Kidney epithelial cell (primary cell): Measurements from ENCODE around the gene HOXB3. TPM values are rescaled to one million over a fixed set of nuclear protein-coding genes. Genes with fewer than 3 reads are reported as not detected.

ENCODE experiments used
- DNase-seq: peaks from one replicate; pipeline ENCODE4 v3.0.0-alpha.2; 2010; ENCODE audit warnings: low read depth
- H3K27me3 ChIP-seq: 2 replicates; pipeline ENCODE4 v1.6.0; 2011; ENCODE audit warnings: low read length; ENCODE audit not compliant: control insufficient read depth, insufficient read depth
- H3K36me3 ChIP-seq: 2 replicates; pipeline ENCODE4 v1.5.1; 2011; ENCODE audit warnings: low read length; ENCODE audit not compliant: control insufficient read depth, insufficient read depth
- H3K4me3 ChIP-seq: 2 replicates; pipeline ENCODE4 v1.5.1; 2011; ENCODE audit warnings: low read depth, mild to moderate bottlenecking, control low read depth, low read length
- total RNA-seq: library from RNA; depleted of rRNA; stranded (reverse); fragments of >200 nt; gene quantifications from 2 replicates; pipeline ENCODE4 v1.2.3, GENCODE V29; 2015
- TF ChIP-seq, protein P1 (sequence below): IDR thresholded peaks from 2 replicates; pipeline ENCODE4 v1.5.1; 2011; ENCODE audit warnings: mild to moderate bottlenecking, moderate library complexity, low read length, control low read depth, inconsistent platforms; ENCODE audit not compliant: insufficient read depth, poor library complexity, severe bottlenecking

HOXB3 gene
- total RNA-seq, 1 donor from 2014 or later: 31.1 TPM

DNA sequence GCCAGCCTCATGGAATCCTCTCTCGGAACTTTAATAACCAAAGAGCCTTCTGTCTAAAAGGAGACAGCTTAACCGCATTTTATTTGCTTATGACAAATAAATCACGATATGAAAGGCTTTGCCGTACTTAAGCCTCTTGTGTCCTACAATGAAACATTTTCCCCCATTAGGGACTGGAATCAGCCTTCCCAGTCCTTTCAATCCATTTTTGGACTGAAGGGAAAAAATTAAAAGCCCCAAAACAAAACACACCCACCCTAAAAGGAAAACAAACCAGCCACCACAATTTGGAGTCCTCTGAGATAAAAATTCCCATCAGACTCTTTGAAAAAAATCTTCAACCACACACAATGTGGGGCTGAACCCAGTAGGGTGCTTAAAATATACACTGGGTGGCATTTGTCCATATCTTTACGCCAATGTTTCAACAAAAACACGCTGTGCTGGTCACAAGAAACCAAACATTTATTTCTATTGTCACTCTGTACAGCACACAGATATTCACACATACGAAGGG is 14.9 kb downstream of the HOXB3 start:
- TF ChIP-seq, protein P1, sequence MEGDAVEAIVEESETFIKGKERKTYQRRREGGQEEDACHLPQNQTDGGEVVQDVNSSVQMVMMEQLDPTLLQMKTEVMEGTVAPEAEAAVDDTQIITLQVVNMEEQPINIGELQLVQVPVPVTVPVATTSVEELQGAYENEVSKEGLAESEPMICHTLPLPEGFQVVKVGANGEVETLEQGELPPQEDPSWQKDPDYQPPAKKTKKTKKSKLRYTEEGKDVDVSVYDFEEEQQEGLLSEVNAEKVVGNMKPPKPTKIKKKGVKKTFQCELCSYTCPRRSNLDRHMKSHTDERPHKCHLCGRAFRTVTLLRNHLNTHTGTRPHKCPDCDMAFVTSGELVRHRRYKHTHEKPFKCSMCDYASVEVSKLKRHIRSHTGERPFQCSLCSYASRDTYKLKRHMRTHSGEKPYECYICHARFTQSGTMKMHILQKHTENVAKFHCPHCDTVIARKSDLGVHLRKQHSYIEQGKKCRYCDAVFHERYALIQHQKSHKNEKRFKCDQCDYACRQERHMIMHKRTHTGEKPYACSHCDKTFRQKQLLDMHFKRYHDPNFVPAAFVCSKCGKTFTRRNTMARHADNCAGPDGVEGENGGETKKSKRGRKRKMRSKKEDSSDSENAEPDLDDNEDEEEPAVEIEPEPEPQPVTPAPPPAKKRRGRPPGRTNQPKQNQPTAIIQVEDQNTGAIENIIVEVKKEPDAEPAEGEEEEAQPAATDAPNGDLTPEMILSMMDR: no peak
- no peak for DNase-seq
- Histone ChIP-seq H3K4me3 (peak overlapping the region; percentile 27), H3K27me3 (no peaks in the 10 kb centered on the region), H3K36me3 (peaks cover 3% of the 10 kb centered on the region)

DNA sequence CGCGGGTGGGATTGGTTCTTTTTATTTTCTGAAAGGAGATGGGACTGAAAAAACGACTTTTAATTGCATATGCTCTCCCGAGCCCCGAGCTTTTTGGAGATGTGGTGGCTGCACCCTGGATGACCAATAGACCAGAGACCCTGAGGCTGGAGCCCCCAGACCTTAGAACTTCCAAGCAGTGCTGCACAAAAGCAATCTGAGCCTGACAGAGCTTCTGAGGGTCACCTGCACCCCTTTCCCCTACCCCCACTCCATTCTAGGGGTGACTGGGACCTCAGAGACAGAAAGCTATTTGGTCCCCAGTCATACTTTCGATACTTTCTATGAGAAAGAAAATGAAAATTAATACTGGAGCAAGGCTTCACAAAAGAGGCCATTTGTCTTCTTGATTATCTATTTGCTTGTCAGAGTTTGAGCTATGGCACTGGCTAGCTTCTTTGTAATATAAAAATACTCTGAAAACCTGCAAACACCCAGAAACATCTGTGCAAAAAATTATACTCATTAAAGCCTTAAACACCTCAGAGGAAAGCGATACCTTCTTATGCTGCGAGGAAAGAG is 15.5 kb downstream of the HOXB3 start:
- DNase-seq: no peak
- Histone ChIP-seq H3K36me3 (peaks cover 3% of the 10 kb centered on the region), H3K4me3 (peak overlapping the region; percentile 27), H3K27me3 (no peaks in the 10 kb centered on the region)
- TF ChIP-seq, protein P1: no peak

DNA sequence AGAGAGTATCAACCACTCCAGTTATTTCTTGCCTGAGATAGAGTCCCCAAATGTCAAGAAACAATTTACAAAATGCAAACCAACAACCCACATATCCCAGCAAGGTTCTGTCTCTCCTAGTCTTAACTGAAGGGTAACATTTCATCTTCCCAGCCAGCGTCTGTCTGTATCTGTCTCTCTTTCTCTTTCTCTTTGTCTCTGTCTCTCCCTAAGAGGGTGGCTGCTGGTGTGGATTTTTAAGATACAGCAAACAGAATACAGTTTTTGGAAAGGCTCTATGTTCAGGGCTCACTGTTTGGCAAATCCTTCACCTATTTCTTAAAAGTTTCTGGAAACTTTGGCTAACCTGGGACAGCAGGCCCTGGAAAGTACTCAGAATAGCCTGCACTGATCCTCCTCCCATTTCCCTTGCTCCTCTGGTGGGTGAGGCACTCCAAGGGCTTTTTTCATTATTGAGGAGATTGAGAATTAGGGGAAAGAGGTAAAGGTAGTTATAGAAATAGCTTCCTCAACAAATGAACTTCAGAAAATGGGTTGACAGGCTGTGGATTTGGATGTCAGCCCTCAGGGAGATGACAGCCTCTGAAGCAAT is 18.1 kb downstream of the HOXB3 start:
- Histone ChIP-seq H3K4me3 (peak overlapping the region; percentile 26), H3K27me3 (no peaks in the 10 kb centered on the region), H3K36me3 (no peaks in the 10 kb centered on the region)
- no peak for DNase-seq
- TF ChIP-seq, protein P1: no peak

DNA sequence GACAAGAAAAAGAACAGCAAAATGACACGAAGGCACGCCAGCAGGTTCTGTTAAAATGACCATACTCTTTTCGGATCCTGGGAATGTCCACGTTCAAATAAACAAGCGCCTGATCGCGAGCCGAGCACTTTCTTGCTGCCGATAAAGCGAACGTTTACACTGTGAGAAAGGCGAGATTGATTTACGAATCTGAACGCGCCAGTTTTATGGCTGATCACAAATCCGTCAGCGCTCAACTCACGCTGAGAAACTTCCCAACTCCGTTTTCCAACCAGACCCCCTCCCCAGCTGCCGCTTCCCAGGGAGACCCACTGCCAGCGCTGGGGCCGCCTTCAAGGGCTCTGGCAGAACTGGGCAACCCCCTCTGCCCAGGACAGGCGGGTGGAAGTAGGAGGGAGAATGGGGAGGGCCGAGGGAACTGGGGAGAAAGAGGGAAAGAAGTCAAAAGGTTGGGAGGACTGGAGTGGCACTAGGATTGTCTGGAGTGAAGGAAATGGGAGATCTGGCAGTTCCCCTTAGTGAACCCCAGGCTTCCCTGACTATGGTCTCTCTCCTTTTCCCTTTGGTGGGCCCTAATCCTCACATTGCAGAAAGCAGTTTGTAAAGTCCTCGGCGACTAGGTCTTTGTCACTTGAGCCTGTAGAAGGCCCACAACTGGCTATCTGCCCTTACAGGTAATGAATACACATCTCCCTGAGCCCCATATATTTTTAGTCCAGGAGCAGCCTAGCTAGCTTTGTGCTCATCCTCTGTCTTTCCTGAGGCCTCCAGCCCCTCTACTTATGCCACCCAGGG is 18.8 kb downstream of the HOXB3 start:
- TF ChIP-seq, protein P1: no peak
- no peak for DNase-seq
- no peaks in the 10 kb centered on the region for H3K36me3 ChIP-seq
- H3K27me3 ChIP-seq: no peaks in the 10 kb centered on the region
- H3K4me3 ChIP-seq: peak overlapping the region; percentile 26

DNA sequence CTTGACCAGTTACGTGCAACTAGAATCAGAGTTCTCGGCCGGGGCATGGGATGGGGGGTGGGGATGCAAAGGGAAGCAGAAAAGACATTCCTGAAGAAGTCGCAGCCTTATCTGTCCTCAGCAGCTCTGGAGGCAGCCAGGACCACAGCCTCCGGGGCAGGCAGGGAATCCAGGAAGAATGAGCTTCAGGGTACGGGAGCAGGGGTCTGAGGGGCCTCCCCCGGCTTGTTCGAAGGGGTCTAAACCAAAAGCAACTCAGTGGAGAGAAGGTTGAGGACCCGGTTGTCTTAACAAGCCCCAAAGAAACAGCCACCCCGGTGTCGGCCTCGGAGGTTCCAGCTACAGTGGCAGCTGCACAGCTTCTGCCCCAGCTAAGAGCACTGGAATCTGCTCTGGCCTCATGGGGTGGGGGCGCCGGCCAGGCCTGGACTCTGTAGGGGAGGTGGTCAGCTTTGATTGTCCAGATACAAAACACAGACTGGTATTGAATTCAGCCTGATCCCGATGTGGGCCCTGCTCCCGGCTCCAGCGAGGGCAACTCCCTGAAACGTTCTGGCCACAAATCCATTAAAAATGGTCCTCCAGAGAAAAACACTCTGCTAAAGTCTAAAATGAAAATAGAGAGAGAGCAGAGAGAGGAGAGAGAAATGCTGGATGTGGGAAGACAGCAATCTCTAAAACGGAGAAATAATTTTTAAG is 19.6 kb downstream of the HOXB3 start:
- Histone ChIP-seq H3K36me3 (peaks cover 1% of the 10 kb centered on the region), H3K4me3 (peak overlapping the region; percentile 26), H3K27me3 (no peaks in the 10 kb centered on the region)
- no peak for DNase-seq
- TF ChIP-seq, protein P1: no peak
